ENCODE data around the gene RAP2A.

RAP2A gene

GRCh38 chr13:97506511-97506910 is 72.5 kb downstream of the RAP2A start:
- TF ChIP-seq EZH2phosphoT487 (IDR thresholded peaks at IDR 0.05; ENCODE audit: low read length) (no peak), EZH2 (optimal IDR thresholded peaks at IDR 0.05; ENCODE audit: low read depth, low read length) (no peak), CTCF (IDR thresholded peaks at IDR 0.05; ENCODE audit: low read length) (no peak)
- H3K9ac ChIP-seq (ENCODE audit: low read length), result no peak overlapping the region
- H3K4me3 ChIP-seq (ENCODE audit: low read length), result no peak overlapping the region
- H3K9me3 ChIP-seq (replicated peaks; ENCODE audit: insufficient read depth, low read length), result no peaks in the 10 kb centered on the region
- H3K36me3 ChIP-seq (replicated peaks; ENCODE audit: insufficient read depth, low read length), result no peaks in the 10 kb centered on the region
- H4K20me1 ChIP-seq (ENCODE audit: insufficient read depth, low read length), result no peaks in the 10 kb centered on the region
- H3K79me2 ChIP-seq (ENCODE audit: low read length), result no peaks in the 10 kb centered on the region
- DNase-seq, result no peak
- H3K27ac ChIP-seq (ENCODE audit: low read length), result no peak overlapping the region
- H2AFZ ChIP-seq (ENCODE audit: low read length), result no peak overlapping the region
- H3F3A ChIP-seq (ENCODE audit: insufficient read depth, low read length), result no peaks in the 10 kb centered on the region
- no peaks in the 10 kb centered on the region for H3K9me2 ChIP-seq (replicated peaks; ENCODE audit: insufficient read depth, low read length)
- no peaks in the 10 kb centered on the region for H3K4me1 ChIP-seq (ENCODE audit: low read length)
- H3K4me2 ChIP-seq (ENCODE audit: low read depth, low read length), result no peak overlapping the region
- H3K27me3 ChIP-seq (replicated peaks; ENCODE audit: insufficient read depth, low read length), result no peaks in the 10 kb centered on the region

- Histone ChIP-seq H3K36me3 (replicated peaks; ENCODE audit: insufficient read depth, low read length) (no peaks in the 10 kb centered on the region), H3K9ac (ENCODE audit: low read length) (no peak overlapping the region), H3K79me2 (ENCODE audit: low read length) (no peaks in the 10 kb centered on the region), H3K4me1 (ENCODE audit: low read length) (no peaks in the 10 kb centered on the region), H4K20me1 (ENCODE audit: insufficient read depth, low read length) (no peaks in the 10 kb centered on the region), H3K27ac (ENCODE audit: low read length) (no peak overlapping the region), H2AFZ (ENCODE audit: low read length) (no peak overlapping the region), H3F3A (ENCODE audit: insufficient read depth, low read length) (no peaks in the 10 kb centered on the region), H3K9me3 (replicated peaks; ENCODE audit: insufficient read depth, low read length) (no peaks in the 10 kb centered on the region), H3K27me3 (replicated peaks; ENCODE audit: insufficient read depth, low read length) (no peaks in the 10 kb centered on the region), H3K4me2 (ENCODE audit: low read depth, low read length) (no peak overlapping the region), H3K4me3 (ENCODE audit: low read length) (no peak overlapping the region), H3K9me2 (replicated peaks; ENCODE audit: insufficient read depth, low read length) (no peaks in the 10 kb centered on the region)
- TF ChIP-seq EZH2 (optimal IDR thresholded peaks at IDR 0.05; ENCODE audit: low read depth, low read length), result no peak
- TF ChIP-seq CTCF (IDR thresholded peaks at IDR 0.05; ENCODE audit: low read length), result no peak
- TF ChIP-seq EZH2phosphoT487 (IDR thresholded peaks at IDR 0.05; ENCODE audit: low read length), result no peak
- DNase-seq, result no peak
Measured at GRCh38 chr13:97512732-97513131, 78.8 kb downstream of the RAP2A start.

- no peaks in the 10 kb centered on the region for H3K27me3 ChIP-seq (replicated peaks; ENCODE audit: insufficient read depth, low read length)
- no peaks in the 10 kb centered on the region for H4K20me1 ChIP-seq (ENCODE audit: insufficient read depth, low read length)
- DNase-seq, result no peak
- H3F3A ChIP-seq (ENCODE audit: insufficient read depth, low read length), result no peaks in the 10 kb centered on the region
- H3K9me3 ChIP-seq (replicated peaks; ENCODE audit: insufficient read depth, low read length), result no peaks in the 10 kb centered on the region
- no peaks in the 10 kb centered on the region for H3K9me2 ChIP-seq (replicated peaks; ENCODE audit: insufficient read depth, low read length)
- TF ChIP-seq CTCF (IDR thresholded peaks at IDR 0.05; ENCODE audit: low read length), result no peak
- TF ChIP-seq EZH2phosphoT487 (IDR thresholded peaks at IDR 0.05; ENCODE audit: low read length), result no peak
- no peak for TF ChIP-seq EZH2 (optimal IDR thresholded peaks at IDR 0.05; ENCODE audit: low read depth, low read length)
- H3K79me2 ChIP-seq (ENCODE audit: low read length), result no peaks in the 10 kb centered on the region
- no peaks in the 10 kb centered on the region for H3K4me1 ChIP-seq (ENCODE audit: low read length)
- no peak overlapping the region for H3K4me2 ChIP-seq (ENCODE audit: low read depth, low read length)
- H3K27ac ChIP-seq (ENCODE audit: low read length), result no peak overlapping the region
- no peak overlapping the region for H3K9ac ChIP-seq (ENCODE audit: low read length)
- H3K36me3 ChIP-seq (replicated peaks; ENCODE audit: insufficient read depth, low read length), result no peaks in the 10 kb centered on the region
- no peak overlapping the region for H3K4me3 ChIP-seq (ENCODE audit: low read length)
- no peak overlapping the region for H2AFZ ChIP-seq (ENCODE audit: low read length)
Measured at GRCh38 chr13:97515643-97516042, 81.7 kb downstream of the RAP2A start.
